ENCODE measurements around the gene EGLN2. TPM values are rescaled to one million over a fixed set of nuclear protein-coding genes. Genes with fewer than 3 reads are reported as not detected.

Gene EGLN2
- total and polyA plus RNA-seq, 3 experiments from 2014 or later, result 101 to 174 (median 103) TPM

DNA sequence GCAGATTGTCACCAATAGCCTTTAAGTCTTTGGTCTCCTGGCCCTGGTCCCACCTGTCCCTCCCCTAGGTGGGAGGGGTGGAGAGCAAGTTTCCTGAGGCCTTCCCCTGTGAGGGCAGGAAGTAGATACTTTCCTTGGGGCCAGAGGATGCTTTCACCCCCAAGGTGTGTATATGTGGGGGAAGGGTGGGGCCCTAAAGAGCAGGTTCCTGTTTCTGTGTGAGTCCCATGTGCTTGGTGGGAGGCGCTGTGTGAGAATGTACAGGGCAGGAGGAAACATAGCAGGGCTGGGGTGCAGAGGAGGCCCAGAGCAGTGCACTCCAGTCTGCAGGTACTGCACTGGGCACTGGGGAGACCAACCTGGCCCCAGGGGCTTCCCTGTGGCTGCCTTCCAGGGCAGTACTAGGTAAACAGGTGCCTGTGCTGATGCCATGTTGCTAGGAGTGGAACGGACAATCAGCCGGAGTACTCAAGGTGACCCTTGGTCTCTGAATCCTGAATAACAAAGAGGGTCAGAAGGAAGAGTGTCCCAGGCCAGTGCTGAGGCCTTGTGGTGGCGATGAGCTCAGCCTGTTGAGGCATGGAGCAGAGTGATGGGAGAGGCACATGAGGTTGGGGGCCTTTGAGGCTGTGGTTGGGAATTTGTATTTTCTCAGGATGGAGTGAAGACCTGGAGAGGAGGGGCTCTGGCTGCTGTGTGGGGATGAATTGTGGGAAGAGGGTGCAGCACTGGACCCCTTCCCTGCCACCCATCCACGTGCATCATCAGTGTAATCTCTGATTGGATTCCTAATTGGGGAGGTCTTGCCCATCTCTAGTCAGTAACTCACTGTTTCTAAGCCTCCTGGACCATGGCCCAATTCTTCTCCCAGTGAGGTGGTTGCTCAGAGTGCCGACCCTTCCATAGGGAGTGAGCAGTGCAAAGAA is 5.1 kb downstream of the EGLN2 start:
- peaks cover 20% of the 10 kb centered on the region for H3K36me3 ChIP-seq (ENCODE audit: insufficient read depth, low read length)
- H3K4me1 ChIP-seq (ENCODE audit: insufficient read depth, low read length), result peaks cover 90% of the 10 kb centered on the region
- H3K9me3 Mint-ChIP-seq, result no peaks in the 10 kb centered on the region
- H3K27me3 ChIP-seq (ENCODE audit: insufficient read depth, low read length, poor library complexity, severe bottlenecking), result no peaks in the 10 kb centered on the region
- POLR2A ChIA-PET, result interaction anchor here (1.2 to 3.7 kb wide), 4 partner anchors 26 to 141 kb away, joined by 3 to 34 read pairs (median 8); partner anchors contain the start of genes ACTMAP, RAB4B and SNRPA
- peak overlapping the region; percentile 46 for H3K4me3 ChIP-seq (ENCODE audit: low read length)
- peaks cover 72 to 87% (median 78%) of the 10 kb centered on the region in 3 donors for H3K4me1 Mint-ChIP-seq
- peak; percentile 44 to 86 (median 82) for DNase-seq
- peaks cover 5 to 70% (median 7%) of the 10 kb centered on the region in 3 donors for H3K36me3 Mint-ChIP-seq
- H3K27me3 Mint-ChIP-seq, result no peaks in the 10 kb centered on the region
- no peaks in the 10 kb centered on the region for H3K9me3 ChIP-seq (ENCODE audit: low read length)
- CTCF ChIA-PET, result interaction anchor here (0.8 to 4.6 kb wide), 4 partner anchors 10 to 170 kb away, joined by 3 to 38 read pairs (median 18); partner anchors contain the start of gene RAB4B
- peak overlapping the region; percentile 91 to 100 (median 98) for H3K27ac Mint-ChIP-seq
- H3K4me3 Mint-ChIP-seq, result peak overlapping the region; percentile 68 to 96 (median 76)
- peak overlapping the region; percentile 77 for H3K27ac ChIP-seq (ENCODE audit: low read depth, low read length)

DNA sequence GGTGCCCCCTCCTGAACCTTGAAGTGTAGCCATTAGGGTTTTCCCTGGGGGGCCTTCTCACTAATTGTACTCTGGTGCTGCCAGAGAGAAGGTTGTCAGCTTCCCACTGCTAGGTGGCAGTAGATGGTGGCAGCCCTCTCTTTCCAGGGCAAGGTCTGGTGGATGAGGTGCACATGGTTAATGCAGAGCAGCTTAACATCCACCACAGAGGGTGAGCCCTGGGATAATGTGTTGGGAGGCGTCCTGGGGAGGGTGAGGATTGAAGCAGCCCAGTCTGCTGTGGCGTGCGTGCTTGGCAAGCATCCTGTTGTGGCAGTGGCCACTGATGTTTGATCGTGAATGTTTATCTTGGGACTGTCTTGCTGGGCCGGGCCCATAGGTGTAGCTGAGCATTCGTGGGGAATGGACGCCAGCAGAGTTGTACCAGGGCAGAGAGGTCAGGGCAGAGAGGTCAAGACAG is 5.8 kb downstream of the EGLN2 start:
- Histone ChIP-seq H3K9me3 (ENCODE audit: low read length) (no peaks in the 10 kb centered on the region), H3K4me1 (ENCODE audit: insufficient read depth, low read length) (peaks cover 93% of the 10 kb centered on the region), H3K4me3 (ENCODE audit: low read length) (peak overlapping the region; percentile 46), H3K27ac (ENCODE audit: low read depth, low read length) (peak overlapping the region; percentile 79), H3K36me3 (ENCODE audit: insufficient read depth, low read length) (peaks cover 20% of the 10 kb centered on the region), H3K27me3 (ENCODE audit: insufficient read depth, low read length, poor library complexity, severe bottlenecking) (no peaks in the 10 kb centered on the region)
- peaks cover 72 to 89% (median 79%) of the 10 kb centered on the region in 3 donors for H3K4me1 Mint-ChIP-seq
- H3K36me3 Mint-ChIP-seq, result peaks cover 5 to 76% (median 7%) of the 10 kb centered on the region in 3 donors
- ChIA-PET POLR2A (interaction anchor here (1.1 to 3.7 kb wide), 4 partner anchors 14 to 142 kb away, joined by 3 to 34 read pairs (median 10); partner anchors contain the start of genes ACTMAP, RAB4B and SNRPA), CTCF (interaction anchor here (0.6 to 4.6 kb wide), 8 partner anchors 11 to 171 kb away, joined by 3 to 38 read pairs (median 4); partner anchors contain the start of genes COQ8B, ITPKC and RAB4B)
- H3K27me3 Mint-ChIP-seq, result no peaks in the 10 kb centered on the region
- peak overlapping the region; percentile 36 to 96 (median 76) for H3K4me3 Mint-ChIP-seq
- no peaks in the 10 kb centered on the region for H3K9me3 Mint-ChIP-seq
- H3K27ac Mint-ChIP-seq, result peak overlapping the region; percentile 93 to 100 (median 98)
- DNase-seq, result peak in 1 of 5 donors; percentile 31

DNA sequence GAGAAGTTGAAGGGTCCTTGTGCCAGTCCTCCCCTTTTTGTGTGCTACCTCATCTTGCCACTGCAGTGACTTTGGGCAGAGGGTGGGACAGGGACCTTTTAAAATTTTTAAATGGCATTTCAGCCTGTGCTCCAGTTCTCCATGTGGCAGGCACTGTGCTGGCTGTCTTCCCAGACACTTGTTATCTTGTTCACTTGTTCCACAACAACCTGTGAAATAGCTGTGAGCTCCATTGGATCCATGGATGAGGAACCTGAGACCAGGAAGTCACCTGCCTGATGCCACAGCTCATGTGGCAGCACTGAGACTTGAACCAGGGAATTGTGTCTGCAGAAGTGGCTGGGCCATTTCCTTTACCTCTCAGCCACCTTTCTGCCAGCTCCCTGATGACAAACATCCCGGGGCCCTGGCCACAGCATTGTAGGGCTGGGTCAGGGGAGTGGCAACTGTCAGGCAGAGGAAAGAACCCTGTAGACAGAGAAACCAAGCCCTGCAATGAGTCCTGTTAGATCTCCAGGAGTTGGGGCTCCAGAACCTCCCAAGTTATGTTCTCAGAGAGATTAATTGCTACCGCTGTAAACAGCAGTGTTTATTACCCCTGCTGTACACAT is 6.4 kb downstream of the EGLN2 start:
- ChIA-PET CTCF (interaction anchor here (0.6 to 4.6 kb wide), 12 partner anchors 12 to 171 kb away, joined by 3 to 38 read pairs (median 4); partner anchors contain the start of genes ACTMAP, COQ8B, ITPKC and RAB4B), POLR2A (interaction anchor here (1.1 to 3.7 kb wide), 5 partner anchors 14 to 142 kb away, joined by 3 to 34 read pairs (median 8); partner anchors contain the start of genes ACTMAP, COQ8B, ITPKC and RAB4B)
- H3K4me1 ChIP-seq (ENCODE audit: insufficient read depth, low read length), result peaks cover 93% of the 10 kb centered on the region
- peak overlapping the region; percentile 36 to 96 (median 76) for H3K4me3 Mint-ChIP-seq
- no peaks in the 10 kb centered on the region for H3K9me3 ChIP-seq (ENCODE audit: low read length)
- H3K27ac ChIP-seq (ENCODE audit: low read depth, low read length), result peak overlapping the region; percentile 79
- peaks cover 70 to 89% (median 80%) of the 10 kb centered on the region in 3 donors for H3K4me1 Mint-ChIP-seq
- no peaks in the 10 kb centered on the region for H3K27me3 ChIP-seq (ENCODE audit: insufficient read depth, low read length, poor library complexity, severe bottlenecking)
- DNase-seq, result peak in 3 of 5 donors; percentile 31 to 65 (median 48)
- H3K36me3 Mint-ChIP-seq, result peaks cover 5 to 74% (median 7%) of the 10 kb centered on the region in 3 donors
- no peaks in the 10 kb centered on the region for H3K9me3 Mint-ChIP-seq
- H3K27ac Mint-ChIP-seq, result peak overlapping the region; percentile 93 to 100 (median 98)
- peaks cover 20% of the 10 kb centered on the region for H3K36me3 ChIP-seq (ENCODE audit: insufficient read depth, low read length)
- H3K4me3 ChIP-seq (ENCODE audit: low read length), result peak overlapping the region; percentile 46
- H3K27me3 Mint-ChIP-seq, result no peaks in the 10 kb centered on the region

DNA sequence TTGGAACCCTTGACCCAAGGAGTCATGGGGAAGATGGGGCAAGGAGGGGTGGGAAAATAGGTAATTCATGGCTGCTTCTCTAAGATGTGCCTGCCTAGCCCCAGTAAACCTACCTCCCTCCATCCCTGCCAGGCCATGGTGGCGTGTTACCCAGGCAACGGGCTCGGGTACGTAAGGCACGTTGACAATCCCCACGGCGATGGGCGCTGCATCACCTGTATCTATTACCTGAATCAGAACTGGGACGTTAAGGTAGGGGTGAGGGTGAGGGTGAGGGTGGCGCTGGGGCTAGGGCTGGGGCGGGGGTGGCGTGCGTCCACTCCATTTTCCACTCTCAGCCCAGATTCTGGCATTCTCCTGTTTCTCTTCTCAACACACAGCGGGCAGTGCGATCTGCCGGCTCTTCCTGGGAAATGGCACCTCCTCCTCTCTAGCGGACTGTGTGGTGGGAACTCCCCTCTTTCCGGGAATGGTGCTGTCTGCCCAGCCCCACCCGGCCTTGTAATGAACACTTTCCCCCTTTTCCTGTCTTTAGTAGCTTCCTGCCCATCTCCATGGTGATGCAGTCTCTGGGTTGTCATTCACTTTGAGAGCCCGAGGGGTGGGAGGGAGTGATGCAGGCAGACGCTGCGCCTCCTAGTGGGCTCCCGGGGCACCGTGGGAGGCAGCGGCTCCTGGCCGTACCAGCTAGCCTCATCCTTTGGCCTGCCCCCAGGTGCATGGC is 7.6 kb downstream of the EGLN2 start:
- ChIA-PET CTCF (interaction anchor here (0.8 to 4.6 kb wide), 18 partner anchors 9 to 190 kb away, joined by 3 to 38 read pairs (median 4); partner anchors contain the start of genes ACTMAP, COQ8B, EGLN2 and RAB4B), POLR2A (interaction anchor here (0.6 to 3.7 kb wide), 8 partner anchors 8 to 456 kb away, joined by 4 to 34 read pairs (median 6); partner anchors contain the start of genes ACTMAP, COQ8B, EGLN2 and ITPKC)
- Histone ChIP-seq H3K4me3 (ENCODE audit: low read length) (peak overlapping the region; percentile 46), H3K27me3 (ENCODE audit: insufficient read depth, low read length, poor library complexity, severe bottlenecking) (no peaks in the 10 kb centered on the region), H3K27ac (ENCODE audit: low read depth, low read length) (peak overlapping the region; percentile 79), H3K9me3 (ENCODE audit: low read length) (no peaks in the 10 kb centered on the region), H3K4me1 (ENCODE audit: insufficient read depth, low read length) (peaks cover 82% of the 10 kb centered on the region), H3K36me3 (ENCODE audit: insufficient read depth, low read length) (peaks cover 20% of the 10 kb centered on the region)
- Mint-ChIP-seq H3K4me3 (peak overlapping the region; percentile 45 to 91 (median 82)), H3K27me3 (no peaks in the 10 kb centered on the region), H3K27ac (peak overlapping the region; percentile 93 to 100 (median 98)), H3K4me1 (peaks cover 76 to 86% (median 85%) of the 10 kb centered on the region in 3 donors), H3K36me3 (peaks cover 7 to 66% (median 7%) of the 10 kb centered on the region in 3 donors), H3K9me3 (no peaks in the 10 kb centered on the region)
- peak; percentile 76 to 86 (median 83) for DNase-seq

DNA sequence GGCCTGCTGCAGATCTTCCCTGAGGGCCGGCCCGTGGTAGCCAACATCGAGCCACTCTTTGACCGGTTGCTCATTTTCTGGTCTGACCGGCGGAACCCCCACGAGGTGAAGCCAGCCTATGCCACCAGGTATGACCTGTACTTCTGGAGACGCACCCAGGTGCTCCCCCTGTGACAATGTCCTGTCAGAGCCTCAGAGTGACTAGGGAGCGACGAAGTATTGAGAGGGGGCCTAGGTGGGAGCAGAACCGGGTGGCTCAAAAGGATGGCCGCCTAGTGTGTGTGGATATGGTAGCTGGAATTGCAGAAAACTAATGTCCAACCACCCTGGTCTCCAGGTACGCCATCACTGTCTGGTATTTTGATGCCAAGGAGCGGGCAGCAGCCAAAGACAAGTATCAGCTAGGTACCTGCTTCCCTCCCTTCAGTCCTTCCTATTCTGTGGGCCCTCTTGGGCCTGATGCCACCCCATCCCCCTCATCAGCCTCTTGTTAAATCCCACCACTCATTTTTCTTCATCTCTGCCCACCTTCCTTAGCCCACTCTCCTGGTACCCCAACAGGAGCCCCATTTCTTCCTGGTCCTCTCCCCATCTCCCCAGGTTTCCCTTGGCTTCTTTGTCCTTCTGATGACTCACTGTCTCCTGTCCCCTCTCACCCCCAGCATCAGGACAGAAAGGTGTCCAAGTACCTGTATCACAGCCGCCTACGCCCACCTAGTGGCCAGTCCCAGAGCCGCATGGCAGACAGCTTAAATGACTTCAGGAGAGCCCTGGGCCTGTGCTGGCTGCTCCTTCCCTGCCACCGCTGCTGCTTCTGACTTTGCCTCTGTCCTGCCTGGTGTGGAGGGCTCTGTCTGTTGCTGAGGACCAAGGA is 8.4 kb downstream of the EGLN2 start:
- H3K36me3 ChIP-seq (ENCODE audit: insufficient read depth, low read length), result peaks cover 15% of the 10 kb centered on the region
- peak overlapping the region; percentile 41 for H3K27ac ChIP-seq (ENCODE audit: low read depth, low read length)
- H3K27me3 Mint-ChIP-seq, result peaks cover 0 to under 1% of the 10 kb centered on the region in 2 donors
- H3K9me3 ChIP-seq (ENCODE audit: low read length), result no peaks in the 10 kb centered on the region
- H3K4me1 Mint-ChIP-seq, result peaks cover 75 to 86% (median 85%) of the 10 kb centered on the region in 3 donors
- H3K27me3 ChIP-seq (ENCODE audit: insufficient read depth, low read length, poor library complexity, severe bottlenecking), result no peaks in the 10 kb centered on the region
- peak overlapping the region; percentile 60 to 91 (median 82) for H3K4me3 Mint-ChIP-seq
- H3K9me3 Mint-ChIP-seq, result no peaks in the 10 kb centered on the region
- peak overlapping the region; percentile 92 to 100 (median 98) for H3K27ac Mint-ChIP-seq
- POLR2A ChIA-PET, result interaction anchor here (0.6 to 3.7 kb wide), 6 partner anchors 9 to 455 kb away, joined by 4 to 34 read pairs (median 8); partner anchors contain the start of genes ACTMAP, COQ8B, EGLN2 and ITPKC
- CTCF ChIA-PET, result interaction anchor here (0.8 to 4.6 kb wide), 16 partner anchors 9 to 191 kb away, joined by 3 to 38 read pairs (median 4); partner anchors contain the start of genes ACTMAP, COQ8B, EGLN2 and RAB4B
- H3K36me3 Mint-ChIP-seq, result peaks cover 5 to 59% (median 7%) of the 10 kb centered on the region in 3 donors
- H3K4me1 ChIP-seq (ENCODE audit: insufficient read depth, low read length), result peaks cover 80% of the 10 kb centered on the region
- H3K4me3 ChIP-seq (ENCODE audit: low read length), result peak overlapping the region; percentile 27
- DNase-seq, result peak in 1 of 5 donors; percentile 16

DNA sequence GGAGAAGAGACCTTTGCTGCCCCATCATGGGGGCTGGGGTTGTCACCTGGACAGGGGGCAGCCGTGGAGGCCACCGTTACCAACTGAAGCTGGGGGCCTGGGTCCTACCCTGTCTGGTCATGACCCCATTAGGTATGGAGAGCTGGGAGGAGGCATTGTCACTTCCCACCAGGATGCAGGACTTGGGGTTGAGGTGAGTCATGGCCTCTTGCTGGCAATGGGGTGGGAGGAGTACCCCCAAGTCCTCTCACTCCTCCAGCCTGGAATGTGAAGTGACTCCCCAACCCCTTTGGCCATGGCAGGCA is 9.0 kb downstream of the EGLN2 start:
- CTCF ChIA-PET, result interaction anchor here (1.0 to 4.6 kb wide), 6 partner anchors 10 to 145 kb away, joined by 4 to 38 read pairs (median 21); partner anchors contain the start of genes EGLN2 and RAB4B
- Mint-ChIP-seq H3K27me3 (peaks cover 0 to 4% of the 10 kb centered on the region in 2 donors), H3K4me3 (peak overlapping the region in 5 of 7 donors; percentile 13 to 76 (median 56)), H3K27ac (peak overlapping the region; percentile 92 to 100 (median 98)), H3K36me3 (peaks cover 5 to 56% (median 7%) of the 10 kb centered on the region in 3 donors), H3K4me1 (peaks cover 73 to 86% (median 85%) of the 10 kb centered on the region in 3 donors), H3K9me3 (no peaks in the 10 kb centered on the region)
- no peak for DNase-seq
- POLR2A ChIA-PET, result interaction anchor here (3.7 kb wide), 1 partner anchor 30 kb away, joined by 34 read pairs; the partner anchor contains the start of gene RAB4B
- H3K4me3 ChIP-seq (ENCODE audit: low read length), result no peak overlapping the region
- H3K27ac ChIP-seq (ENCODE audit: low read depth, low read length), result no peak overlapping the region
- peaks cover 74% of the 10 kb centered on the region for H3K4me1 ChIP-seq (ENCODE audit: insufficient read depth, low read length)
- H3K36me3 ChIP-seq (ENCODE audit: insufficient read depth, low read length), result peaks cover 15% of the 10 kb centered on the region
- no peaks in the 10 kb centered on the region for H3K9me3 ChIP-seq (ENCODE audit: low read length)
- H3K27me3 ChIP-seq (ENCODE audit: insufficient read depth, low read length, poor library complexity, severe bottlenecking), result no peaks in the 10 kb centered on the region

Data from CD8-positive, alpha-beta memory T cell (primary cell).